Loucy (cell line): Measurements from ENCODE around the gene HLF.

Source experiments
- EZH2phosphoT487 ChIP-seq: fragments of 200-600 bp; IDR thresholded peaks from 2 replicates; pipeline ENCODE4 v1.6.1; 2018; ENCODE audit warnings: antibody characterized with exemption, mild to moderate bottlenecking, moderate library complexity, borderline replicate concordance
- TF ChIP-seq, protein P1 (sequence below): fragments of 200-600 bp; sonication (generic); conservative IDR thresholded peaks from 2 replicates; pipeline ENCODE4 v1.5.1; 2014; ENCODE audit warnings: mild to moderate bottlenecking, antibody characterized with exemption, low read length

DNA sequence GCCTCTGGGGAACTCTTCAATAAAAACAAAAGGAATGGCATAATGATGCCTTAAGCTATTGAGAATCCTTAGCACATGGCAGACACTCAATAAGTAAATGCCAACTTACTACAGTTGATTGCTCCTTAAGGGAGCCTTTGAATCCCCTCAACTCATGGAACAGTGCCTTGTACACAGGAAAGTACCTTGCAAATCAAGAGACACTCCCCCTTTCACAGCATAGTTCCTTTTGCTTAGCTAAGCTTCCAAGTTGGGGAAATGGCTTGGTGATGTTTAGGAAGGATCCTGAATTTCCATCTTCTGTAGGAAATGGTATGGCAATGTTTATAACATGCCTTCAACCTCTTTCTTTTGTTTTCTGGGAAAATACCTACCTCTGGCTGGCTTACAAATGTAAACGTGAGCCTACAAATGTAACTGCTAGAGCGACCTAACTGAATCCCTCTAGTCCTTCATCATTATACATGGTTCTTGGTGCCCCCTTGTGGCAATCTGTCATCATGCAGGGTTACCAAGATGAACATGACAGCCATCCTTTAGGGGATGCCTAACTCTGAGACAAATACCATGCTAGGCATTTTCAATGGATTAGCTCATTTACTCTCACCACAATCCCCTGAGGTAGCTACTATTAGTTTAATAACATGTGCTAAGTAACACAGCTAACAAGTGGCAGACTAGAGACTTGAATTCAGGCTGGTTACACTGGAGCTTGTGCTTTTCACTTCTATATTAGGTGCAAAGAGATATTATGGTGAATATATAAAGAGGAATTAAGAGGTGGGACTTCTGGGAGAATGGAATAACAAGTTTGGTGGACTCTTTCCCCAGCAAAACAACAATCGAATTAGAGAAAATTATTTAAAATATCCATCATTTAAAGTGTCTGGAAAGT, 91.9 kb downstream of the HLF start:
- TF ChIP-seq, protein P1, sequence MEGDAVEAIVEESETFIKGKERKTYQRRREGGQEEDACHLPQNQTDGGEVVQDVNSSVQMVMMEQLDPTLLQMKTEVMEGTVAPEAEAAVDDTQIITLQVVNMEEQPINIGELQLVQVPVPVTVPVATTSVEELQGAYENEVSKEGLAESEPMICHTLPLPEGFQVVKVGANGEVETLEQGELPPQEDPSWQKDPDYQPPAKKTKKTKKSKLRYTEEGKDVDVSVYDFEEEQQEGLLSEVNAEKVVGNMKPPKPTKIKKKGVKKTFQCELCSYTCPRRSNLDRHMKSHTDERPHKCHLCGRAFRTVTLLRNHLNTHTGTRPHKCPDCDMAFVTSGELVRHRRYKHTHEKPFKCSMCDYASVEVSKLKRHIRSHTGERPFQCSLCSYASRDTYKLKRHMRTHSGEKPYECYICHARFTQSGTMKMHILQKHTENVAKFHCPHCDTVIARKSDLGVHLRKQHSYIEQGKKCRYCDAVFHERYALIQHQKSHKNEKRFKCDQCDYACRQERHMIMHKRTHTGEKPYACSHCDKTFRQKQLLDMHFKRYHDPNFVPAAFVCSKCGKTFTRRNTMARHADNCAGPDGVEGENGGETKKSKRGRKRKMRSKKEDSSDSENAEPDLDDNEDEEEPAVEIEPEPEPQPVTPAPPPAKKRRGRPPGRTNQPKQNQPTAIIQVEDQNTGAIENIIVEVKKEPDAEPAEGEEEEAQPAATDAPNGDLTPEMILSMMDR: peak; percentile 88
- TF ChIP-seq EZH2phosphoT487: no peak
